Measurements from ENCODE around the gene POC1A.

DNA sequence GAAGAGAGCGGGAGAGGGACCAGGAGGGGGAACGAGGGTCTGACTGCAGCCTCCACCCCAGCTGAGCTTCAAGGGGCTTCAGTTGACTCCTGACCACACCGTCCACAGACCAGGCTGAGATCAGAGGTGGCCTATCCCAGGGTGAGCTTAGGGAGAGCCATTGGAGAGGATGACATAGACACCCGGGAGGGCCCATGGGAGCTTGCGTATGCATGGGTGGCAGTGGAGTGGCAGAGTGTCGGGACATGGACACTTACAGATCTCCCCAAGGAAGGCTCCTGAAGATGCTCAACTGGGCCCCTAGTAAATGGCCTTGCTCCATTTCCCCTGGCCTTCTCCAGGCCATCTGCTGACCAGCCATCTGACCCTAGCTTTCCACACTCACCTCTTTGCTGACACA is 31.1 kb upstream of the POC1A start:
- TF ChIP-seq, protein P1, sequence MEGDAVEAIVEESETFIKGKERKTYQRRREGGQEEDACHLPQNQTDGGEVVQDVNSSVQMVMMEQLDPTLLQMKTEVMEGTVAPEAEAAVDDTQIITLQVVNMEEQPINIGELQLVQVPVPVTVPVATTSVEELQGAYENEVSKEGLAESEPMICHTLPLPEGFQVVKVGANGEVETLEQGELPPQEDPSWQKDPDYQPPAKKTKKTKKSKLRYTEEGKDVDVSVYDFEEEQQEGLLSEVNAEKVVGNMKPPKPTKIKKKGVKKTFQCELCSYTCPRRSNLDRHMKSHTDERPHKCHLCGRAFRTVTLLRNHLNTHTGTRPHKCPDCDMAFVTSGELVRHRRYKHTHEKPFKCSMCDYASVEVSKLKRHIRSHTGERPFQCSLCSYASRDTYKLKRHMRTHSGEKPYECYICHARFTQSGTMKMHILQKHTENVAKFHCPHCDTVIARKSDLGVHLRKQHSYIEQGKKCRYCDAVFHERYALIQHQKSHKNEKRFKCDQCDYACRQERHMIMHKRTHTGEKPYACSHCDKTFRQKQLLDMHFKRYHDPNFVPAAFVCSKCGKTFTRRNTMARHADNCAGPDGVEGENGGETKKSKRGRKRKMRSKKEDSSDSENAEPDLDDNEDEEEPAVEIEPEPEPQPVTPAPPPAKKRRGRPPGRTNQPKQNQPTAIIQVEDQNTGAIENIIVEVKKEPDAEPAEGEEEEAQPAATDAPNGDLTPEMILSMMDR (IDR thresholded peaks at IDR 0.05): no peak
- TF ChIP-seq POLR2A (IDR thresholded peaks at IDR 0.05): no peak
- TF ChIP-seq POLR2AphosphoS5 (IDR thresholded peaks at IDR 0.05): no peak
